ENCODE data around the gene LIN28A.

The LIN28A gene

DNA sequence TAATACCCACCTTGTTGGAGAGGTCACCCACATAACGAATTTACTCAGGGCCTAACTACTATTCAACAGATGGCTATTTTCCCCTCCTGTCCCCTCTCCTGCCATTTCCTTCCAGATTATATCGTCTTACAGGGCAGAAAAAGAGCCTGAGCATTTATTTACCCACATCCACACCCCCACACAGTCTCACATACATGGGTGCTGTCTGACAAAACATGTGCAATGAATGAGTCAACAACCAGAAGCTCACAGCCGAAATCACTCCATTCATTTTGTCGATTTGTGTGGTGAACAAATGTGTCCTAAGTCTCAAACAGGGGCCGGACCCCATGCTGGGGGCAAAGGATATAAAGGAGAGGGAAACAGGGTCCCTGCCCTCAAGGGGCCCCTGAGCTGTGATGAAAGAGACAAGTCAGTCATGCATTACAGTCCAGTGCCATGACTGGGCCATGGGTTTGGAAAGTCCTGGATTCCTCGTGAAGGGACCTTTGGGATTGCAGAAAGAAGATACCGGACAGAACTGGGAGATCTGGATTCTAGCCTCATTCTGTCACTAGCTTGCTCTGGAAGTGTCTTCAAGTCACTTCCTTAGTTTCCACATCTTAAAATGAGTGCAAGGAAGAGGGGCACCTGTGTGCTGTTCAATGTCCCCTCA is 21.7 kb upstream of the LIN28A start:
- DNase-seq = no peak

DNA sequence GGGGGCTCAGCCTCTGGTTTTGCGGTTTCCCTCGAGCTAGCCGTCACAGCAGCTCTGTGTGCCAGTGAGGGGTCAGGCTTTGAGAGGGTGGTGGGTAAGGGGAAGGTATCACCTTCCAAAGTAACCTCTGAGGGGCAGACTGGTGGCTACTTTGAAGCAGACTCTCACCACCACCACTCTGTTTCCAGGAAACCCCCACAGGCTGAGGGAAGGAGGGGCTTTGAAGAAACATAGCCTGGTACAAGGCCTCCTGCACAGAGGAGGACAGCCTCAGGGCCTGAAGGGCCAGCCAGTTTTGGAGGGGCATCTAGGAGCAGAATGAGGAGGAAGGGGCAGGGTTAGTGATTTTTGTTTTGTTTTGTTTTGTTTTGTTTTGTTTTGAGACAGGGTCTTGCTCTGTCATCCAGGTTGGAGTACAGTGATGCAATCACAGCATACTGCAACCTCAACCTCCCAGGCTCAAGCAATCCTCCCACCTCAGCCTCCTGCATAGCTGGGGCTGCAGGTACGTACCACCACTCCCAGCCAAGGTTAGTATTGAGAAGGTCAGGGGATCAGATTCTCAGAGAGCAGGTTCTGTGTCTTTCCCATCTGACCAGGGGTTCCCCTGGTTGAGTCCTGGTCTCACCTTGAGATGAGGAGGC is 20.9 kb upstream of the LIN28A start:
- no peak for DNase-seq

GRCh38 chr1:26391450-26391849 is 19.2 kb upstream of the LIN28A start:
- peak; percentile 39 for DNase-seq

GRCh38 chr1:26395754-26396153 is 14.9 kb upstream of the LIN28A start:
- no peak for DNase-seq

DNA sequence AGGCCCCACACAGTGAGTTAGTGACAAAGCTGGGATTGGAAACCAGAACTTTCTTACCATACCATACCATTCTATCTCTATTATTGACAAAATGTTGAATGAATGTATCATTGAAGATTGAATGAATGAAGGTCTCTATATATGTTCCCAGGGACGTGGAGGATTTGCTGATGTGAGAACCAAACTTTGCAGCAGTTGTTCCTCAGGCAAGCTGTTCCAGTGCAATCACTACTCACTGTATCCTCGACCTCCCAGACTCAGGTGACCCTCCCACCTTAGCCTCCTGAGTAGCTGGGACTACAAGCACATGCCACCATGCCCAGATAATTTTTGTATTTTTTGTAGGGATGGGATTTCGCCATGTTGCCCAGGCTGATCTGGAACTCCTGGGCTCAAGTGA is 11.6 kb upstream of the LIN28A start:
- no peak for DNase-seq

- DNase-seq = no peak
Observed at GRCh38 chr1:26401891-26402290, 8.7 kb upstream of the LIN28A start.

GRCh38 chr1:26403656-26404055 is 7.0 kb upstream of the LIN28A start:
- DNase-seq = no peak

DNA sequence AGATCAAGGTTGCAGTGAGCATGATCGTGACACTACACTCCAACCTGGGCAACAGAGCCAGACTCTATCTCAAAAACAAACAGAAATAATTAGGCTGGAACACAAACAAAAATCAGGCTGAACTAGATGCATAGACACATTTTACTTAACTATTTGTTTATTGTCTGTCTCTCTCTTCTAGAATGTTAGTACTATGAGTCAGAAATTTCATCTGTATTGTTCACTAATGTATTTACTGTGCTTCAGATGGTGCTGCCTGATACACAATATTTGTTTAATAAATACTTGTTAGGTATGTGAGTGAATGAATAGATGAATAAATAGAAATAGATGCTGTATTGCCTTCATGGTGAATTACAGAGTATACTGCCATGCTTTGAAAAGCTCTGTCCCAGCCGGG is 6.0 kb upstream of the LIN28A start:
- no peak for DNase-seq

- no peak for DNase-seq
Observed at GRCh38 chr1:26405281-26405915, 5.2 kb upstream of the LIN28A start.

GRCh38 chr1:26408604-26409003 is 2.0 kb upstream of the LIN28A start:
- peak; percentile 69 for DNase-seq

DNA sequence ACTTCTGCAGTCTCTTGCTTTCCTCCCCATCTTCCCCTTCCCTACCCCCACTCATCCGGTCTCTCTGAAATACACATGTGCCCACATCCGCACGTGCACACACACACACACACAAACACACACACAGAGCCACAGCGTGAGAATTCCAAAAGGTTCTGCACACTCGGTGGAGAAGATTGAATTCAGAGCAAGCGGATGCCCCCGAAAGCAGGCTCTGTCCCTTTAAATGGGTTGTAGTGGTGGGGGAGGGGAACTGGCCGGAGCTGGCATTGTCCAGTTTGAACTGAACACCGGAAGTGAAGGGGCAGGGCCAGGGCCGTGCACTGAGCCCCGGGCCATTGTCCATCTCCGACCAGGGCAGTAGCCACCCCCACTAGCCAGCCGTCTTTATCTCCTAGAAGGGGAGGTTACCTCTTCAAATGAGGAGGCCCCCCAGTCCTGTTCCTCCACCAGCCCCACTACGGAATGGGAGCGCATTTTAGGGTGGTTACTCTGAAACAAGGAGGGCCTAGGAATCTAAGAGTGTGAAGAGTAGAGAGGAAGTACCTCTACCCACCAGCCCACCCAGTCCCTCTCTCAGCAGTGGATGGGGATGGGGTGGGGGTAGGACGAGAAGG is 1.3 kb upstream of the LIN28A start:
- no peak for DNase-seq

DNA sequence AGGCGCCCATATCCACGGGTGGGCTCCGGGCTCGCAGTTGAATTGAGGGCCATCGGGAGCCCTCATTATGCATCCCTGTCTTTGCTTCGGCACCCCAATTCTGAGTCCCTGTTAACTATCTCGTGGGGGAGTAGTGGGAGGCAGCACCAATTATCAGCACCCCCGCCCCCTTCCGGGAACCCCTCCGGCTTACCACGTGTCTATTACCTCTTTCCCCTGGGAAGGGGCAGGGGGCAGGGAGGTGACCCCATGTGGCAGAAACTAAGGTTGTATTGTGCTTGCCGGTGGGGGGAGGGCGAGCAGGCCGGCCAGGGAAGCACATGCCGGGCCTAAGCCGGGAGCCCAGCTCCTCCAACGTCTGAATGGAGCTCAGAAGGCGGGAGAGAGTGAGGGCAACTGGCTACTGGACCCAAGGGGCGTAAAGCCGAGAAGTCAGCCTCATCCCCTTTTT is 1.0 kb downstream of the LIN28A start:
- no peak for DNase-seq

GRCh38 chr1:26412180-26412840 is 1.7 kb downstream of the LIN28A start:
- DNase-seq = no peak

DNA sequence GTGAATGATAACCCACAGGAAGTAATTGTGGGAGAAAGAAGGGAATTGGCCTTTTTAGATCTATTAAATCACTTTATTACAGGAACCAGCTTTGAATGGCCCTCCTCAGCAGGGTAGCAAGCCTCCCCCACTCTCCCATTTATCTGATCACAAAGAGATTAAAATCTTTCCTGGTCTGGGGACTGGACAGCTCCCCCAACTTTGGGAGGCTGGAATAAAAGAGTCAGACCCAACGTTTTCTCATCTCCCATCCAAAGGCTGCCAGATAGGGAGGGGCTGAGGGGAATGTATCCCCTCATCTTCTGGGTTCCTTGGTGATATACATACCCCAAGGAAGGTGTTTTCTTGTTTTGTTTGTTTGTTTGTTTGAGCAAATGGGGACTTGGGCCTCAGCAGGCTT is 2.4 kb downstream of the LIN28A start:
- no peak for DNase-seq

DNA sequence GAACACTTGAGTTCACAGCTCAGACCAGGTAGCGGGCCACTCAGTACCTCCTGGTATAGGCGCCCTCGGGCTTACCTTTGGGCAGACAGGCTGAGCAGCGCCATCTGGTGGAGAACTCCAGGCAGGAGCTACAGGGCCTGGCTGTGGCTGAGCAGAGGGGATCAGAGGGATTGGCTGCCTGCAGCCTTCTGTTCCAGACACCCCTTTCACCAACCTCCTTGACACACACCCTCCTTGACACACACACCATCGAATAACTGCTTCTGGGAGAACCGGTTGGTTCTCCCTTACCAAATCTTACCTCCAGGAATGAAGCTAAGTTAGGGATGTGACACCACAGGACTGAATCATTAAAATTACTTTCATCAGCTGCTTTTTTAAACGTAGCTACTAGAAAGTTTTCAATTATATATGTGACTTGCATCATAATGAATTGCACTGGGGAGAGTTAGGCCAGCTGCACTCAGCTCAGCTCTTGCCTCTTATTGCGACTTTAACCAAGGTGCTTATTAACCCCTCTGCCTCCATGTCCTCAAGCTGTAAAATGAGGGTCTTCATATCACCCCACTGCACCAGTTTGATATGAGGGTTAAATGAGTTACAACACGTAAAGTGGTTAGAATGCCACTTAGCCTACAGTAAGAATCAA is 6.6 kb downstream of the LIN28A start:
- DNase-seq = peak; percentile 72

- no peak for DNase-seq
Observed at GRCh38 chr1:26418865-26419349, 8.3 kb downstream of the LIN28A start.

DNA sequence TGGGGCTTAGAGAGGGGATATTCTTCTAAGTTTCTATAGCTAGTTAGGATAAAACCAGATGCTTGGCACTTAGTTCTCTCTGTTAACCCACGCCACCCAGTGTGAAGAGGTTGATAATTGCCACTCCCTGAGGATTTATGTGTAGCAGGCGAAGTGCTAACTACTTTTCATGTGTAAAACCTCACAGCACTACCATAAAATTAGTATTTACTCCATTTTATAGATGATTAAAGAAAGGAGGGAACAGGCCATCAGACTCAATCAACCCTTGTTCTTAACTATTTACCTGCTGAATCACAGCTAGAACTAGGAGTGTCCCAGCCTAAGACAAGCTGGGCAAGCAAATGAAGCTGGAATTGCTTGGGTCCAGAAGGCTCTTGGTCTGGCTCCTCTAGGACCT is 8.9 kb downstream of the LIN28A start:
- no peak for DNase-seq

DNA sequence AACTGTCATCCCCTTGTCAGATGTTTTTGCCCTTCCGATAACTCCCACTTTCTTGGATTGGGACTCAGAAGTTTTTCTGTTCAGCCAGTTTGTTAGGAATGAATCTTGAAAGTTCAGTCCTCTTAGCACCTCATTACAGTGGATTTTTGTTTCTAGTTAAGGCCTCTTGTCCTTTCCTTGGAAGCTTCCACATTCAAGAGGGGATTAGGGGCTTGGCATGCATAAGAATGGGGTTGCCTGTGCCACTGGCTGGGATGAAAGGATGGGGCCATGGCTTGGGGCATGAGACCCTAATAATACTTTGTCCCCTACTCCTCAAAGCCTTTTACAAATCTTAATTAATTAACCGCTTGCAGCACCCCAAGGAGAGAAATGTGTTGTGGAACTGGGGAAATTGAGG is 19.1 kb downstream of the LIN28A start:
- no peak for DNase-seq

DNA sequence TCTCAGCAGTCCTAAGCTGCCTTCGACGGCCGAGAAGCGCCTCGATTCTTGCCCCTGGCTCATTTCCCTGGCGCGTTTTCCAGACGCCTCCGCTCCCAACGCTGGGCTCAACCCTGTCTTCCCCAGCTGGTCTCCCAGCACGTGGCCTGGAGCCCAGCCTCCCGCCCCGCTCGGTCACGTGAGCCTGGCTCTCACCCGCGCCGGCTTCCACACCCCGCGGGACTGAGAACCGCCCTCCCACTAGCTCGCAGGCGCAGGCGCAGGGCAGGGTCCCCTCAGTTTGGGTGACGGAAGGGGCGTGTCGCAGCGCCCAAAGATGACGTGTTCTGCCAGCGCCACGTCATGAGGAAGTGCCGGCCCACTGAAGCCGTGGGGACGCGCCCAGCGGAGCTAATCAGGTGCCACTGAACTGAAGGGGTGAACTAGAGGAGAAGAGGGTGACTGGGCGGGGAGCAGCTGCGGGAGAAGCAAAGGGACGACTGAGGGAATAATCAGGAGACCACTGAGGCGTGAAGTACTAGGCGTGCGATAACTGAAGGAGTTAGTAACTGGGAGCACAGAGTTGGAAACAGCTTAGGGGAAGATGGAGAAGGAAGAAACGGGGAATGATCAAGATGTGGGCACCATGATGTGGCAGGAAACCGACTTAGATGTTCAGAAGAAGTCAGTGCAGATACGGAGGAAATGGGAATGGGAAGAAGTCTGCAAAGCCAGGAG is 21.5 kb downstream of the LIN28A start, which contains the start of gene DHDDS:
DHDDS (plus strand) TSS at position 343 of the 717 bp plus-strand sequence. CDS start 625 bp downstream, outside the sequence.
- peak; percentile 97 for DNase-seq

- no peak for DNase-seq
Observed at GRCh38 chr1:26432793-26433192, 22.2 kb downstream of the LIN28A start.

DNA sequence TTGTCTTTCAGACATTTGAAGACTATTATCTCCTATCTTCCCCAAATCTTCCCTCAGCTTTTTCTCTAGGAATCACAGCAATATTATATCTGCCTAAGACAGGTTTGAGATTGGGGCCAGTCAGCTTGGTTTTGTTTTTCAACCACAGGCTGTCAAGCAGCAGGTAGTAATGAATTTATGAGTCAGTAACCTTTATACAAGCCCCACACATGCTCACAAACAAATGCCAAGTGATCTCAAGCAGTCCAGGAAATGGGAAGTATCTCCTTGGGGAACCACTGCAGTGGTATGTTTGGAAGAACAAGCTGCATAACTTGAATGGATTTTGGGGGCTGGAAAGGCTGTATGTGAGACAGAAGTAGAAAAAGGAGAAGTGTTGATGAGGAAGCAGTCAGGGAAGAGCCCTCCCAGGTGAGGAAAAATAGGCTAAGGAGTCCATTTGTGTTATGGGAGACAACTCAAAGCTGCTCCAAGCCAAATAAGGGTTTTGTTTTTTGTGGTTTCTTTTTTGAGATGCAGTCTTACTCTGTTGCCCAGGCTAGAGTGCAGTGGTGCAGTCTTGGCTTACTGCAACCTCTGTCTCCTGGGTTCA is 23.6 kb downstream of the LIN28A start:
- no peak for DNase-seq

All from activated effector memory CD4-positive, alpha-beta T cell treated with Interleukin-2 at 50 U/mL for 16 hours (primary cell).